HCT116 (cell line): ENCODE measurements around the gene ZNF318. TPM values are rescaled to one million over a fixed set of nuclear protein-coding genes. Genes with fewer than 3 reads are reported as not detected.

Experiments
- ATAC-seq: fragments of 200-7000 bp; cut with Tn5 transposase; 2 replicates; pipeline ENCODE4 v1.9.1; 2020; ENCODE audit warnings: mild to moderate bottlenecking, moderate library complexity
- BruUV-seq: library from RNA; stranded (reverse); fragments of 400-500 nt; replicated peaks from 2 replicates; lab custom pipeline; 2021; lab: Mats Ljungman, UMichigan
- CTCF ChIA-PET: fragments of 300-600 bp; sonication (Branson Sonifier 250); formaldehyde crosslinking; loops from one replicate; lab custom pipeline; 2021; ENCODE audit warnings: antibody characterized with exemption; lab: Charles Lee
- POLR2A ChIA-PET: fragments of 300-600, 350-600 bp; sonication (Branson Sonifier 250); formaldehyde crosslinking; loops from one replicate; lab custom pipeline; 2021; ENCODE audit warnings: antibody characterized with exemption; lab: Charles Lee
- RAD21 ChIA-PET, 2 experiments: fragments of 300-600 bp; sonication (Branson Sonifier 250); formaldehyde crosslinking; loops; one replicate each; lab custom pipeline; 2023; ENCODE audit warnings: low total read pairs in 2 of 2; ENCODE audit not compliant: uncharacterized antibody in 2 of 2, unreplicated experiment in 2 of 2, low non-redundant PET in 1 of 2; lab: Charles Lee
- DNase-seq: peaks from one replicate; pipeline ENCODE4 v3.0.0-alpha.2; 2010; ENCODE audit warnings: low read depth, low spot score
- H2AFZ ChIP-seq: fragments of 200-600 bp; shearing (Covaris generic), sonication (generic); 2 replicates; pipeline ENCODE4 v1.6.1; 2017; ENCODE audit warnings: low read depth, mixed run types, mixed read lengths, antibody characterized with exemption, low read length; ENCODE audit not compliant: poor library complexity, severe bottlenecking
- H3K27ac ChIP-seq: 2 replicates; pipeline ENCODE4 v1.5.1; 2012; ENCODE audit warnings: low read depth, low read length
- H3K27me3 ChIP-seq: fragments of 200-600 bp; sonication (generic); 2 replicates; pipeline ENCODE4 v1.6.1; 2016; ENCODE audit warnings: mixed run types, low read length, mixed read lengths; ENCODE audit not compliant: insufficient read depth
- H3K36me3 ChIP-seq, 2 experiments: fragments of 200-500 bp in 1 of 2; fragments of 200-600 bp in 1 of 2; sonication (Bioruptor generic) in 1 of 2; sonication (generic) in 1 of 2; 2 replicates each; pipeline versions ENCODE4 v1.5.1 to v1.6.1; 2014 to 2016; ENCODE audit warnings: low read length in 2 of 2, inconsistent platforms in 1 of 2, mixed read lengths in 1 of 2, mixed run types in 1 of 2; ENCODE audit not compliant: insufficient read depth in 2 of 2, control insufficient read depth in 1 of 2
- H3K4me1 ChIP-seq, 2 experiments: fragments of 200-600 bp in 1 of 2; sonication (generic) in 1 of 2; 2 replicates each; pipeline versions ENCODE4 v1.5.1 to v1.6.1; 2012 to 2017; ENCODE audit warnings: low read length in 2 of 2, inconsistent platforms in 1 of 2, mild to moderate bottlenecking in 1 of 2, mixed read lengths in 1 of 2, mixed run types in 1 of 2, moderate library complexity in 1 of 2; ENCODE audit not compliant: insufficient read depth in 2 of 2, control insufficient read depth in 1 of 2
- H3K4me2 ChIP-seq: fragments of 200-600 bp; sonication (generic); 2 replicates; pipeline ENCODE4 v1.6.1; 2017; ENCODE audit warnings: mixed run types, low read length, mixed read lengths
- H3K4me3 ChIP-seq, 2 experiments: fragments of 200-600 bp in 1 of 2; sonication (generic) in 1 of 2; replicated peaks in 1 of 2; 2 replicates each; pipeline ENCODE4 v1.5.1; 2011 to 2016; ENCODE audit warnings: low read length in 2 of 2, control low read depth in 1 of 2, low read depth in 1 of 2, mild to moderate bottlenecking in 1 of 2, mixed read lengths in 1 of 2, mixed run types in 1 of 2
- H3K79me2 ChIP-seq: fragments of 200-600 bp; sonication (generic); 2 replicates; pipeline ENCODE4 v1.6.1; 2017; ENCODE audit warnings: mild to moderate bottlenecking, mixed run types, low read length, moderate library complexity, mixed read lengths; ENCODE audit not compliant: insufficient read depth
- H3K9ac ChIP-seq: fragments of 200-600 bp; sonication (generic); 2 replicates; pipeline ENCODE4 v1.6.1; 2016; ENCODE audit warnings: low read length, mixed read lengths
- H3K9me2 ChIP-seq: fragments of 200-600 bp; sonication (generic), shearing (Covaris generic); 2 replicates; pipeline ENCODE4 v1.6.1; 2017; ENCODE audit warnings: mixed run types, mild to moderate bottlenecking, moderate library complexity; ENCODE audit not compliant: insufficient read depth
- H3K9me3 ChIP-seq, 2 experiments: fragments of 200-500 bp in 1 of 2; fragments of 200-600 bp in 1 of 2; sonication (Bioruptor generic) in 1 of 2; sonication (generic) in 1 of 2; 2 replicates each; pipeline ENCODE4 v1.6.1; 2014 to 2017; ENCODE audit warnings: low read length in 2 of 2, mixed read lengths in 2 of 2, inconsistent platforms in 1 of 2, low read depth in 1 of 2, mild to moderate bottlenecking in 1 of 2, mixed run types in 1 of 2, moderate library complexity in 1 of 2; ENCODE audit not compliant: control insufficient read depth in 1 of 2, insufficient read depth in 1 of 2
- H4K20me1 ChIP-seq: fragments of 200-600 bp; sonication (generic), shearing (Covaris generic); 2 replicates; pipeline ENCODE4 v1.6.1; 2017; ENCODE audit warnings: mixed run types, mild to moderate bottlenecking, moderate library complexity; ENCODE audit not compliant: insufficient read depth
- CEBPB ChIP-seq: IDR thresholded peaks from 2 replicates; pipeline ENCODE4 v1.6.1; 2012; ENCODE audit warnings: low read depth
- CTCF ChIP-seq, 3 experiments: fragments of 200-600 bp in 1 of 3; sonication (generic) in 1 of 3; IDR thresholded peaks in 2 of 3; conservative IDR thresholded peaks in 1 of 3; 2 replicates each; pipeline ENCODE4 v1.5.1; 2012 to 2017; ENCODE audit warnings: low read depth in 2 of 3, low read length in 2 of 3, antibody characterized with exemption in 1 of 3, borderline replicate concordance in 1 of 3, control low read depth in 1 of 3, mild to moderate bottlenecking in 1 of 3, mixed read lengths in 1 of 3, mixed run types in 1 of 3, moderate library complexity in 1 of 3; ENCODE audit not compliant: insufficient read depth in 1 of 3
- EGR1 ChIP-seq: IDR thresholded peaks from 2 replicates; pipeline ENCODE4 v1.6.1; 2012; ENCODE audit warnings: low read depth
- ELF1 ChIP-seq: IDR thresholded peaks from 2 replicates; pipeline ENCODE4 v1.6.1; 2012; ENCODE audit warnings: low read depth, borderline replicate concordance
- EZH2 ChIP-seq: fragments of 200-600 bp; sonication (generic); IDR thresholded peaks from 2 replicates; pipeline ENCODE4 v1.6.1; 2017; ENCODE audit warnings: antibody characterized with exemption, mixed run types
- FOSL1 ChIP-seq: IDR thresholded peaks from 2 replicates; pipeline ENCODE4 v1.6.1; 2012; ENCODE audit warnings: low read depth
- JUND ChIP-seq: IDR thresholded peaks from 2 replicates; pipeline ENCODE4 v1.6.1; 2012
- MAX ChIP-seq: IDR thresholded peaks from 2 replicates; pipeline ENCODE4 v1.6.1; 2012
- RAD21 ChIP-seq: IDR thresholded peaks from 2 replicates; pipeline ENCODE4 v1.6.1; 2012; ENCODE audit warnings: low read depth, mild to moderate bottlenecking
- SRF ChIP-seq: IDR thresholded peaks from 2 replicates; pipeline ENCODE4 v1.6.1; 2012; ENCODE audit warnings: low read depth
- TCF7L2 ChIP-seq: IDR thresholded peaks from 2 replicates; pipeline ENCODE4 v1.7.0; 2011; ENCODE audit warnings: borderline replicate concordance, inconsistent platforms; ENCODE audit not compliant: insufficient read depth, insufficient read length; ENCODE audit errors: extremely low read depth
- ZBTB33 ChIP-seq: IDR thresholded peaks from 2 replicates; pipeline ENCODE4 v1.6.1; 2011; ENCODE audit warnings: mild to moderate bottlenecking, low read length, moderate library complexity; ENCODE audit not compliant: insufficient replicate concordance; ENCODE audit errors: extremely low read depth
- ZFX ChIP-seq: fragments of 450-650 bp; IDR thresholded peaks from 2 replicates; pipeline ENCODE4 v1.6.1; 2017
- ZNF274 ChIP-seq: fragments of 200-500 bp; sonication (Bioruptor generic); IDR thresholded peaks from 2 replicates; pipeline ENCODE4 v1.6.1; 2014; ENCODE audit warnings: mild to moderate bottlenecking, low read depth, low read length, inconsistent platforms
- intact Hi-C: fragments of 100-400 bp; cut with micrococcal nuclease; formaldehyde crosslinking; loops from 2 replicates; pipeline ENCODE4 v1.10.0; 2022
- total RNA-seq: library from RNA; stranded (reverse); gene quantifications from one replicate; pipeline ENCODE4 v1.2.1, GENCODE V29; 2021; ENCODE audit not compliant: unreplicated experiment

Gene ZNF318
- total RNA-seq, 1 experiment from 2014 or later = 15.2 TPM

GRCh38 chr6:43331891-43332290 lies 37.6 kb downstream of the ZNF318 start:
- ChIA-PET POLR2A (no interaction called here), RAD21 (no interaction called here), CTCF (no interaction called here)
- H3K36me3 ChIP-seq = no peaks in the 10 kb centered on the region
- TF ChIP-seq ZFX = no peak
- TF ChIP-seq CTCF (IDR thresholded peaks at IDR 0.05 in 2 of 3, conservative IDR thresholded peaks at IDR 0.05 in 1 of 3; ENCODE audit: borderline replicate concordance in 1 of 3, insufficient read depth in 1 of 3, low read depth in 2 of 3, low read length in 2 of 3) = no peak
- no peak for TF ChIP-seq MAX
- TF ChIP-seq EZH2 = no peak
- TF ChIP-seq TCF7L2 = no peak
- no peak for TF ChIP-seq CEBPB
- no peak for TF ChIP-seq SRF
- no peak for TF ChIP-seq JUND
- TF ChIP-seq ELF1 = no peak
- TF ChIP-seq RAD21 = no peak
- TF ChIP-seq FOSL1 = no peak
- TF ChIP-seq EGR1 = no peak
- no peak for TF ChIP-seq ZBTB33
- no peak for TF ChIP-seq ZNF274
- no TSS peak for BruUV-seq
- H3K9me2 ChIP-seq = no peaks in the 10 kb centered on the region
- no peaks in the 10 kb centered on the region for H3K27me3 ChIP-seq
- H3K4me3 ChIP-seq = no peak overlapping the region
- H3K9ac ChIP-seq = no peak overlapping the region
- no peaks in the 10 kb centered on the region for H3K9me3 ChIP-seq
- no peak overlapping the region for H3K27ac ChIP-seq
- H4K20me1 ChIP-seq = no peaks in the 10 kb centered on the region
- intact Hi-C loops = no loop called here
- H2AFZ ChIP-seq = no peak overlapping the region
- ATAC-seq (no peak), DNase-seq (no peak)
- no peak overlapping the region for H3K4me2 ChIP-seq
- no peaks in the 10 kb centered on the region for H3K79me2 ChIP-seq
- peaks cover 4 to 14% of the 10 kb centered on the region in 2 experiments; a peak in 3 of 4 replicates for H3K4me1 ChIP-seq
